PFSK-1 (cell line): ENCODE results near the gene ADAMTS17.

Experiments used
- FOXP2 ChIP-seq: optimal IDR thresholded peaks from 2 replicates; pipeline ENCODE3; 2011; ENCODE audit warnings: borderline replicate concordance, control low read depth, inconsistent platforms; ENCODE audit not compliant: insufficient read depth; ENCODE audit errors: extremely low read length, extremely low read depth
- POLR2AphosphoS5 ChIP-seq: IDR thresholded peaks from 2 replicates; pipeline ENCODE4 v1.6.1; 2012; ENCODE audit warnings: low read depth, mild to moderate bottlenecking, control low read depth, low read length, moderate library complexity
- SIN3A ChIP-seq: IDR thresholded peaks from 2 replicates; pipeline ENCODE4 v1.6.1; 2012; ENCODE audit warnings: mild to moderate bottlenecking, low read length, moderate library complexity, borderline replicate concordance; ENCODE audit not compliant: insufficient read depth
- TF ChIP-seq, protein P1 (sequence below), 2 experiments: IDR thresholded peaks; 2 replicates each; pipeline versions ENCODE4 v1.6.1 to v1.8.0; 2011 to 2012; ENCODE audit warnings: low read depth in 2 of 2, low read length in 2 of 2, control low read depth in 1 of 2, inconsistent platforms in 1 of 2, mild to moderate bottlenecking in 1 of 2, moderate library complexity in 1 of 2; ENCODE audit not compliant: insufficient read depth in 1 of 2

DNA sequence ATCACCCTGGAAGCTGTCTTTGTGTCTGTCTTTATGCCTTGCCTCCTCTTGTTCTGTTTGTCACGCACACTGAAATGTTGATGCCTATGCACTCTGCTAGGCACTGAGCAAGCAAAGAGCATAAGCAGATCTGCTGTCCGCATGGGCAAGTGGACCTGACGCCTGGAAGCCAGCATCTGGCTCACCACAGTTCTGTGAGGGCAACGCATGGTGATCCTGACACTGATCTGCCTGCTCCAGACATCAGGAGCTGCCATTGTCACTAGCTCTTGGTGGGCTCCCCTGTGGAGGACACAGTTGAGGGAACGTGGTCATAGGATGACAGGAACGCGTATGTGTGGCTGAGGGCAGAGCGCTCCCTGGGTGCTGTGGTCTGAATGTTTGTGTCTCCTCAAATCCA, 234.6 kb downstream of the ADAMTS17 start:
- TF ChIP-seq POLR2AphosphoS5 (no peak), FOXP2 (no peak), SIN3A (no peak)
- TF ChIP-seq, protein P1, sequence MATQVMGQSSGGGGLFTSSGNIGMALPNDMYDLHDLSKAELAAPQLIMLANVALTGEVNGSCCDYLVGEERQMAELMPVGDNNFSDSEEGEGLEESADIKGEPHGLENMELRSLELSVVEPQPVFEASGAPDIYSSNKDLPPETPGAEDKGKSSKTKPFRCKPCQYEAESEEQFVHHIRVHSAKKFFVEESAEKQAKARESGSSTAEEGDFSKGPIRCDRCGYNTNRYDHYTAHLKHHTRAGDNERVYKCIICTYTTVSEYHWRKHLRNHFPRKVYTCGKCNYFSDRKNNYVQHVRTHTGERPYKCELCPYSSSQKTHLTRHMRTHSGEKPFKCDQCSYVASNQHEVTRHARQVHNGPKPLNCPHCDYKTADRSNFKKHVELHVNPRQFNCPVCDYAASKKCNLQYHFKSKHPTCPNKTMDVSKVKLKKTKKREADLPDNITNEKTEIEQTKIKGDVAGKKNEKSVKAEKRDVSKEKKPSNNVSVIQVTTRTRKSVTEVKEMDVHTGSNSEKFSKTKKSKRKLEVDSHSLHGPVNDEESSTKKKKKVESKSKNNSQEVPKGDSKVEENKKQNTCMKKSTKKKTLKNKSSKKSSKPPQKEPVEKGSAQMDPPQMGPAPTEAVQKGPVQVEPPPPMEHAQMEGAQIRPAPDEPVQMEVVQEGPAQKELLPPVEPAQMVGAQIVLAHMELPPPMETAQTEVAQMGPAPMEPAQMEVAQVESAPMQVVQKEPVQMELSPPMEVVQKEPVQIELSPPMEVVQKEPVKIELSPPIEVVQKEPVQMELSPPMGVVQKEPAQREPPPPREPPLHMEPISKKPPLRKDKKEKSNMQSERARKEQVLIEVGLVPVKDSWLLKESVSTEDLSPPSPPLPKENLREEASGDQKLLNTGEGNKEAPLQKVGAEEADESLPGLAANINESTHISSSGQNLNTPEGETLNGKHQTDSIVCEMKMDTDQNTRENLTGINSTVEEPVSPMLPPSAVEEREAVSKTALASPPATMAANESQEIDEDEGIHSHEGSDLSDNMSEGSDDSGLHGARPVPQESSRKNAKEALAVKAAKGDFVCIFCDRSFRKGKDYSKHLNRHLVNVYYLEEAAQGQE (IDR thresholded peaks at IDR 0.05; ENCODE audit: insufficient read depth in 1 of 2, low read depth in 2 of 2, low read length in 2 of 2): no peak
